NCI-H1092 (cell line): Measurements from ENCODE around the gene LRPAP1.
"Not testable (repeated sequence)": the region's sequence is repeated elsewhere in the genome, so short reads cannot be mapped to it uniquely, and the experiment has no call there.

Experiments used
- DNase-seq: peaks from one replicate; lab custom pipeline; 2025; lab: John Stamatoyannopoulos, UW

The LRPAP1 gene

DNA sequence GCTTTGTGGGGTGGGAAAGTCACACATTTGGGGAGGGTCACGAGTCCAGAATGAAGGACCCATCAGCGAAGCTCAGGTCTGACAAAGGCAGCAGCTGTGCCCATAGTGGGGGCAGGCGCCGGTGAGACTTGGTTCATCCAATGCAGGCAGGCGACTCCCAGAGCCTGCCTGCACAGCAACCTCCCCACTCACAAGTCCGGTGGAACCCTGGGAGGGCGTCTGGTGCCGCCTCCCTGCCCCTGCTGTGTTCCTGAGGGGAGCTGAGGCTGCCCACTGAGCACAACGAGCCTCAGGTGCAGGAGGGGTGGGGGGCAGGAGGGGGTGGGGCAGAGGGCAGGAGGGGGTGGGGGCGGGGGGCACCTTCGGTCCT lies 13.7 kb downstream of the LRPAP1 start:
- DNase-seq = no peak

DNA sequence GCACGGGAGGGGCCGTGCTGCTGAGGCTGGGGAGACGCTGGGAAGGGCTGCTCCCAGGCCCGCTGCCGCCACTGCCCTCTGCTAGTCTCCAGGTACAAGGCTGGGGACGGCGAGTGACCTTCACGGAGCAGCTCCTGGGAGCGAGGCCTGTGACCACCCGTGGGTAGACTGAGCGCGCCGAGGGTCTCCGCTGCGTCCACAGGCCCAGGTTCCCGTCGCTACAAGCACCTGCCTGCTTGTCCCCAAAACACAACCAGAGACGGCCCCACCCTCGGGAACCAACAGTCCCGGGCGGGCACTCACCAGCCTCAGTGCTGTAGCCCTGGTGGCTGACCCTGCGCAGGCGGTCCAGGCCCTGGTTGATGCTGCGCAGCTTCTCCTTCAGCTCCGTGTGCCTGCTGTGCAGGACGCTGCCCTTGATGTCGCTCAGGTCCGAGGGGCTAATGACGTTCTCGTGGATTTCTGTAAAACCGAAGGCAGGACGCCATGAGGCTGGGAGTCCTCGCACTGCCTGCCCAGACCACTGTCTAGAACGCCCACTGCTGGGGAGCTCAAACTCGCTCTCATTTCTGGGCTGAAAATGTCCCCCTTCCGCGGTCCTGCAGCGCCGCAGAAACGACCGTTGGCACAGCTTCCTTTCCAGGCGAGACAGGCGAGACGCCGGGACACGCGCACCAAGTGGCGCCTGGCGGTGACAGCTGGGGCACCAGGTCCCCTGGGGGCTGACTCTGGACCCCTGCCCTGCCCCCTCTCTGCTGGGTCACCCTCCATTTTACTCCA lies 14.3 kb downstream of the LRPAP1 start:
- no peak for DNase-seq

GRCh38 chr4:3516836-3517730 lies 15.1 kb downstream of the LRPAP1 start:
- DNase-seq = no peak

DNA sequence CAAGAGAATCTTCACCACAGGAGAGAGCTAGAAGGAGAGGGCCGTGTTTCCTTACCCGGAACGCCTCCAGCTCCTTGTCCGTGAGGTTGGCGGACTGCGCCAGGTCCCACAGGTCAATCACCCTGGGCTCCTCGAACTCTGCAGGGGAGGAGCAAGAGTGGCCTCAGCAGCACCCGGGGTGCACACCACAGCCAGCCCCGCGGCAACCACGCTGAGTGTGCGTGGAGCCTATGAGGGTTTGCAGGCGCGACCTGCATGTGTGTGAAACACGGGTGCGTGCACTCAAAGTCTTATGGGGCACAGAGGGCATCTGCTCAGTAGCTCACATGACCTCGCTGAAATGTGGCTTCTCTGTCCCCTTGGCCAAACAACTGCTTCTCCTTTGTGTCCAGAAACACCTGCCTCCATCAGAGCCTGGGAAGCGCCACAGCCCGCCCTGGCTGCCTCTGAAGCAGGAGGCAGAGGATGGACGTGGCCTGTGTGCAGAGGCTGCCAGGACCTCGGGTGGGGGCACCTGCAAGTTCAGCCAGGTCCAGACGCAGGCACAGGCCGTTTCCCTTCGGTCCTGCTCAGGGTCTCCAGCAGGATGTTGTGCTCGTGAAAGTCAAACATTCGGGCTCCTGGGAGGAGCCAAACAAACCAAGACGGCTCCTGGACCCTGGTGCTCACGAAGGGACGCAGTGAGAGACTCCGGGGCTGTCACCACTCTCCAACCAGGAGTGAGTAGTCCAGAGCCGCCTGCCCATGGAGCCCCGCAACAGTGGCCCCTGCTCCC lies 16.0 kb downstream of the LRPAP1 start:
- DNase-seq = no peak

DNA sequence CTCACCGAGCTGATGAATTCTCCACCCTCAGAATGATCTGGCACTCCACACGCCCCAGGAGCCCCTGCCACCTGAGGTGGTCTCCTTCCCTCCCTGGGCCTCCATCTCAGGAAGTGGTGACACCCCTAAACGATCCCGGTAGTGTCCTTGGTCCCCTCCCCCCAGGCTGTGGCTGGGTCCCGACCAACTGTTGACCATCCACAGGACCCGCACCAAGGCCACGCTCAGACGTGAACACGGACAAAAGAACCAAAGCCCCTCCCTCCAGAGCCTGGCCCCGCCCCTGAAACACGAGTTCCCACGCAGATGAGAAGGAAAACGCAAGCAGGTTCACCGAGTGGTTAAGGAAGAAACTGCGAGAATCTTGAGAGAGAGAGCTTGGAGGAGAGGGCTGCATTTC lies 16.6 kb downstream of the LRPAP1 start:
- DNase-seq = no peak

GRCh38 chr4:3514806-3515501 lies 17.3 kb downstream of the LRPAP1 start:
- DNase-seq = no peak

- no peak for DNase-seq
Observed at GRCh38 chr4:3514221-3514780, 17.9 kb downstream of the LRPAP1 start.

GRCh38 chr4:3513807-3514206 lies 18.4 kb downstream of the LRPAP1 start:
- no peak for DNase-seq

DNA sequence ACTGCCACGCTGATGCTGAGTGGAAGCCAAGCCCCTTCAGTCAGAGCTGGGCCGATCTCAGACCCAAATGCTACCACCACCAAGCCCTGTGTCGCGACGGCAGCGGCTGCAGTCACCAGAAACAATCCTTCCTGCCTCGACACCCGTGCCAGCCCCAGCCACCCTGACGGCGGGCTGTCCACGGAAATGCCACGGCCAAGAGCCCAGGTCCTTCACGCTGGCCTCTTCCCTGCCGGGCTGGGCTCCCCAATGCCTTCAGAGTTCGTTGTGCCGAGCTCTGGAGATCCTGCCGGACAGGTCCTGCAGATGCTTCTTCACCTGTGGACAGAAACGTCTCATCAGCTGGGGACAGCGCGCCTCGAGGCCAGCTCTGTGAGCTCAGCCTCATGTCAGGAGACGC lies 19.5 kb downstream of the LRPAP1 start:
- DNase-seq = no peak

- DNase-seq = no peak
Observed at GRCh38 chr4:3512279-3512678, 19.9 kb downstream of the LRPAP1 start.

DNA sequence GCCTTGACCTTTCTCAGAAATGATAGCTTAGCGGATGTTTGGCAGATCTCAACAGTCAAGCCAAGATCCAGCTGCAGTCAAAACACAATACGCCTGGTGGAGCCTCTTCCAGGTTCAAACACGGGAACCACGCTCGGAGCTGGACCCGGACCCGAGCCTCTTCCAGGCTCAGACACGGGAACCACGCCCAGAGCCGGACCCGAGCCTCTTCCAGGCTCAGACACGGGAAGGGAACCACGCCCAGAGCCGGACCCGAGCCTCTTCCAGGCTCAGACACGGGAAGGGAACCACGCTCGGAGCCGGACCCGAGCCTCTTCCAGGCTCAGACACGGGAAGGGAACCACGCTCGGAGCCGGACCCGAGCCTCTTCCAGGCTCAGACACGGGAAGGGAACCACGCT lies 20.6 kb downstream of the LRPAP1 start:
- DNase-seq = not testable (repeated sequence)

- no peak for DNase-seq
Observed at GRCh38 chr4:3511187-3511586, 21.0 kb downstream of the LRPAP1 start.

GRCh38 chr4:3510481-3510880 lies 21.7 kb downstream of the LRPAP1 start:
- no peak for DNase-seq

DNA sequence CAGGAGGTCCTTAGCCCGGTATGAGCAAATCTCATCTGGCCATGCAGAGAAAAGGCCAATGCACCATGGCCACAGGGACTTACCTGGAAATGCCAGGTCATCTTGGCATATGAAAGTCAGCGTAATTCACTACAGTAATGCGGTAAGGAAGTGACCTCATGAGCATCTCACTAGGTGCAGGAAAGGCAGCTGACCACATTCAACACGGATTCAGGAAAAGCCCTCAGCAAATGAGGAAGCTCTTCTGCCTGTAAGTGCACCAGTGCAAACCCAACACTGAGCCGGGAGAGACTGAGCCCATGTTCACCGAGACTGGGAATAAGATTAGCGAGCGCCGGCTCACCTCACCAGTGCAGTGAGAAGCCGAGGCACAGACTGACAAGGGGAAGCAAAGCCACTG lies 23.7 kb downstream of the LRPAP1 start:
- no peak for DNase-seq

DNA sequence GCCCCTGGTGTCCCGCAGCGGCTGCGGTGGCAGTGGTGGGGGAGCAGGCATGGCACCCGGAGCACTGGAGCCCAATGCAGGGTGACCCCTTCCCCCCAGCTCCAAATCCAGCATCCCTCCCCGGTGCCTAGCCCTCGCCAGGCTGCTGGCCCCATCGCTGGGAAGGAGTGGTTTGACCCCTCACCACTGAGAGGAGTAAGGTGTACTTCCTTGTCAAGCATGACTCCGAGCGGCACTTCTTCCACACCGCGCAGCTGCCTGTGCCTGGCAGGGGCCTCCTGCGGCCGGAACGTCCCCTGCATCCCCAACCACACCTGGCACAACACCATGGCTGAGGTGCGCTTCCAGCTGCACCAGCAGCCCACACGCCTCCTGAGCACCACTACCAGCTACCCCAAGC lies 27.0 kb downstream of the LRPAP1 start:
- DNase-seq = no peak

GRCh38 chr4:3502941-3503936 lies 29.0 kb downstream of the LRPAP1 start:
- DNase-seq = no peak

DNA sequence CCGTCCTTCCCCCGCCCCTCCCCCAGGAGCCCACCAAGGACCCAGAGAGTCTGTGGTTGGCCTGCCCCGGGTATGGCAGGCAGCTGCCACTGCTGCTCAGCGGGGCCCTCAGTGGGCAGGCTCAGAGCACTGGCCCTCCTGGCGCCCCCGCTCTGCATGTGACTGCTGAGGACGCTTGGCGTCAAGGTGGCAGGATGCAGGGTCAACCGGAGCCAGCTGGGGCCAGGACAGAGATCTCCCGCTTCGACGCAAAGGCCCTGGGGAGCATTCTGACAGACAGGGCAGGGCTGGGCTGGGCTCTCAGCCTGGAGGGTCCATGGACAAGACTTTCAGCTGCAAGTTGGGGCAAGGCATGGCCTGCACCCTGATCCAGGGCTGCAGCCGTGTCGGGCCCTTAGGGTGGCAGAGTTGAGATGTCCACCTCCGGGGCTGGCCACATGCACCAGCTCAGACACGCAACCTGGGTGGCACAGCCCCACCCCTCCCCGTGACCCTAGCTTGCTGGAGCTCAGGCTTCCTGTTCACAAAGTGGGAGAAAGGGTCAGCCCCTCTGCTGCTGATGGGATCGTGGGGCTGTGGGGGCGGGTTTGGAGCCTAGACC lies 30.3 kb downstream of the LRPAP1 start:
- DNase-seq = no peak

DNA sequence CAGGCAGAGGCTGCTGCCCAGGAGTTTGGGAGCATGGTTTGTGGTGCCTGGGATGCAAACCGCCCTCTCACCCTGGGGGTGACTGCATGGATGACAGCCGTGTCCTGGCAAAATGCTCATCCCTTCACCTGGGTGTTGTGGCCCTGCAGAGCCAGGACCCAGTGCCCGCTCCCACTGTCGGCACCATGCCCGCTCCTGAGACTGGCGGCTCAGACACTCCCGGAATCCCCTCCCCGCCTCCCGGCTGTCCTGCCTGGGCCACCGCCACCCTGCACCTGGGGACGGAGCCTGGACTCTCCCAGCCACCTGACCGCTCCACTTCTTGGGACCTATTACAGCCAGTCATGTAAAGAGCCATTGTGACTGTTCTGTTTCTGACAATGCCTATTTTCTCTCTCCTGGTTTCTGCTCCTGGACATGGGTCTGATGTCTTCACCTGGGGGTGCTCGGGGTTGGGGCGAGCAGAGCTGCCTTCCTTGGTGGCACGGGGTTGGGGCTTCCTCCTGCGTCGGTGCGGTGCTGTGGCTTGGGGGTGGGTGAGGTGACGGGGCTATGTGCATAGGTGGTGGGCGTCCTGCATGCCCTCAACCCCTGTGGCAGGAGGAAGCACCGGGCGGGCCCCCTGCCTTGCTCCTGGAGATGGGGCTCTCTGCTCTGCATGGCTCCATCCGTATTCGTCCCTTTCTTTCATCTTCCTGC lies 30.9 kb downstream of the LRPAP1 start:
- DNase-seq = no peak

- no peak for DNase-seq
Observed at GRCh38 chr4:3500634-3501101, 31.6 kb downstream of the LRPAP1 start.
